Ishikawa (cell line): ENCODE results near the gene ANLN.

Experiments used
- CEBPB ChIP-seq: IDR thresholded peaks from 2 replicates; pipeline ENCODE4 v1.6.1; 2012
- CREB1 ChIP-seq: IDR thresholded peaks from 2 replicates; pipeline ENCODE4 v1.6.1; 2012; ENCODE audit warnings: low read depth
- EGR1 ChIP-seq: IDR thresholded peaks from 2 replicates; pipeline ENCODE4 v1.6.1; 2012
- EP300 ChIP-seq: IDR thresholded peaks from 2 replicates; pipeline ENCODE4 v1.6.1; 2012; ENCODE audit warnings: borderline replicate concordance
- FOXM1 ChIP-seq: IDR thresholded peaks from 2 replicates; pipeline ENCODE4 v1.6.1; 2012; ENCODE audit warnings: low read depth, borderline replicate concordance
- NFIC ChIP-seq: IDR thresholded peaks from 2 replicates; pipeline ENCODE4 v1.6.1; 2012
- RAD21 ChIP-seq: IDR thresholded peaks from 2 replicates; pipeline ENCODE4 v1.6.1; 2012; ENCODE audit warnings: low read depth
- REST ChIP-seq: IDR thresholded peaks from 2 replicates; pipeline ENCODE4 v1.6.1; 2012; ENCODE audit warnings: low read depth, mild to moderate bottlenecking
- TAF1 ChIP-seq: IDR thresholded peaks from 2 replicates; pipeline ENCODE4 v1.6.1; 2012; ENCODE audit warnings: low read depth, mild to moderate bottlenecking
- TCF12 ChIP-seq: IDR thresholded peaks from 2 replicates; pipeline ENCODE4 v1.6.1; 2012; ENCODE audit warnings: low read depth
- TEAD4 ChIP-seq: IDR thresholded peaks from 2 replicates; pipeline ENCODE4 v1.6.1; 2012
- ZBTB7A ChIP-seq: IDR thresholded peaks from 2 replicates; pipeline ENCODE4 v1.6.1; 2012; ENCODE audit warnings: low read depth
- TF ChIP-seq, protein P1 (sequence below): IDR thresholded peaks from 2 replicates; pipeline ENCODE4 v1.6.1; 2012
- TF ChIP-seq, protein P2 (sequence below): IDR thresholded peaks from 2 replicates; pipeline ENCODE4 v1.6.1; 2012

GRCh38 chr7:36475011-36475342 is 85.3 kb downstream of the ANLN start:
- TF ChIP-seq EGR1: no peak
- no peak for TF ChIP-seq EP300
- TF ChIP-seq ZBTB7A: no peak
- TF ChIP-seq, protein P1, sequence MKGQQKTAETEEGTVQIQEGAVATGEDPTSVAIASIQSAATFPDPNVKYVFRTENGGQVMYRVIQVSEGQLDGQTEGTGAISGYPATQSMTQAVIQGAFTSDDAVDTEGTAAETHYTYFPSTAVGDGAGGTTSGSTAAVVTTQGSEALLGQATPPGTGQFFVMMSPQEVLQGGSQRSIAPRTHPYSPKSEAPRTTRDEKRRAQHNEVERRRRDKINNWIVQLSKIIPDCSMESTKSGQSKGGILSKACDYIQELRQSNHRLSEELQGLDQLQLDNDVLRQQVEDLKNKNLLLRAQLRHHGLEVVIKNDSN: no peak
- no peak for TF ChIP-seq CEBPB
- no peak for TF ChIP-seq NFIC
- no peak for TF ChIP-seq TCF12
- TF ChIP-seq, protein P2, sequence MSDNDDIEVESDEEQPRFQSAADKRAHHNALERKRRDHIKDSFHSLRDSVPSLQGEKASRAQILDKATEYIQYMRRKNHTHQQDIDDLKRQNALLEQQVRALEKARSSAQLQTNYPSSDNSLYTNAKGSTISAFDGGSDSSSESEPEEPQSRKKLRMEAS: no peak
- no peak for TF ChIP-seq TEAD4
- TF ChIP-seq RAD21: no peak
- no peak for TF ChIP-seq CREB1
- no peak for TF ChIP-seq TAF1
- no peak for TF ChIP-seq REST
- no peak for TF ChIP-seq FOXM1
